ENCODE results near the gene CCT8L2. TPM values are rescaled to one million over a fixed set of nuclear protein-coding genes. Genes with fewer than 3 reads are reported as not detected.
"Not testable (repeated sequence)": the region's sequence is repeated elsewhere in the genome, so short reads cannot be mapped to it uniquely, and the experiment has no call there.

Gene CCT8L2, protein sequence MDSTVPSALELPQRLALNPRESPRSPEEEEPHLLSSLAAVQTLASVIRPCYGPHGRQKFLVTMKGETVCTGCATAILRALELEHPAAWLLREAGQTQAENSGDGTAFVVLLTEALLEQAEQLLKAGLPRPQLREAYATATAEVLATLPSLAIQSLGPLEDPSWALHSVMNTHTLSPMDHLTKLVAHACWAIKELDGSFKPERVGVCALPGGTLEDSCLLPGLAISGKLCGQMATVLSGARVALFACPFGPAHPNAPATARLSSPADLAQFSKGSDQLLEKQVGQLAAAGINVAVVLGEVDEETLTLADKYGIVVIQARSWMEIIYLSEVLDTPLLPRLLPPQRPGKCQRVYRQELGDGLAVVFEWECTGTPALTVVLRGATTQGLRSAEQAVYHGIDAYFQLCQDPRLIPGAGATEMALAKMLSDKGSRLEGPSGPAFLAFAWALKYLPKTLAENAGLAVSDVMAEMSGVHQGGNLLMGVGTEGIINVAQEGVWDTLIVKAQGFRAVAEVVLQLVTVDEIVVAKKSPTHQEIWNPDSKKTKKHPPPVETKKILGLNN
- total RNA-seq = not detected

DNA sequence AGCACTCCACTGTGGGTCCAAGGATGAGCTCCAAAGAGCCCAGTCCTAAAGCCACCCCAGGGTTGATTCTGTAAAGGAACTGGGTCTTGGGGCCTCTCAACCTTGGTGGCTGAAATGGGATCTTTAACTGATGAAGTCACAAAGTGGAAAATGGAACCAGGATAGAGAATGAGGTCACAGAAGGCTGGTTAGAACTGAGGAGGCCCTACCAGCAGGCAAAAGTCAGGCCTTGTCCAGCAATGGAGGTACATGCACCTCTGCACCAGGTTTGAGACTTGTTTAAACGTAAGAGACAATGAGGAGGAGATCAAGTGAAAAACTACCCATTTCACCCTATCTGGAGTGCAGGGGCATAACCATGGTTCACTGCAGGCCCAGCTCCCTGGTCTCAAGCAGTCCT, at the start of gene CCT8L2:
Gene CCT8L2 (minus strand): TSS at position 101 of the 400 bp plus-strand sequence. CDS start 260 bp downstream, outside the sequence.
- not testable (repeated sequence) for H3K4me1 ChIP-seq; H3K9me3 ChIP-seq; H3K36me3 ChIP-seq; H3K4me3 ChIP-seq; H3K27ac ChIP-seq; DNase-seq (ENCODE audit: low spot score in 2 of 2); H3K27me3 ChIP-seq
- 69 to 82% methylated on average over 1 of the region's 1 CpG for WGBS, 2 donors

DNA sequence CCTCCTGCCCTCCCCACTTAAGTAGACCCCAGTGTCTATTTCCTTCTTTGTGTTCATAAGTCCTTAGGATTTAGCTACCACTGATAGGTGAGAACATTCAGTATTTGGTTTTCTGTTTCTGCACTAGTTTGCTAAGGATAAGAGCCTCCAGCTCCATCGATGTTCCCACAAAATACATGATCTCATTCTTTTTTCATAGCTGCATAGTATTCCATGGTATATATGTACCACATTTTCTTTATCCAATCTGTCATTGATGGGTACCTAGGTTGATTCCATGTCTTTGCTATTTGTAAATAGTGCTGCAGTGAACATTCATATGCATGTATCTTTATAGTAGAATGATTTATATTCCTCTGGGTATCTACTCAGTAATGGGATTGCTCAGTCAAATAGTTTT, 42.8 kb upstream of the CCT8L2 start:
- H3K36me3 ChIP-seq = not testable (repeated sequence)

DNA sequence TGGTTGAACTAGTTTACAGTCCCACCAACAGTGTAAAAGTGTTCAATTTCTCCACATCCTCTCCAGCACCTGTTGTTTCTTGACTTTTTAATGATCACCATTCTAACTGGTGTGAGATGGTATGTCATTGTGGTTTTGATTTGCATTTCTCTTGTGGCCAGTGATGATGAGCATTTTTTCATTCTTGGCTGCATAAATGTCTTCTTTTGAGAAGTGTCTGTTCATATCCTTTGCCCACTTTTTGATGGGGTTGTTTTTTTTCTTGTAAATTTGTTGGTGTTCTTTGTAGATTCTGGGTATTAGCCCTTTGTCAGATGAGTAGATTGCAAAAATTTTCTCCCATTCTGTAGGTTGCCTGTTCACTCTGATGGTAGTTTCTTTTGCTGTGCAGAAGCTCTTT, 41.5 kb upstream of the CCT8L2 start:
- DNase-seq (ENCODE audit: low spot score in 2 of 2); H3K4me1 ChIP-seq; H3K4me3 ChIP-seq: not testable (repeated sequence)

More for the DNA sequence above, 42.8 kb upstream of the CCT8L2 start:
- H3K27me3 ChIP-seq; H3K27ac ChIP-seq; H3K4me1 ChIP-seq; H3K4me3 ChIP-seq; DNase-seq (ENCODE audit: low spot score in 2 of 2); H3K9me3 ChIP-seq: not testable (repeated sequence)
- WGBS, 2 donors = 67 to 84% methylated on average over 1 of the region's 1 CpG

DNA sequence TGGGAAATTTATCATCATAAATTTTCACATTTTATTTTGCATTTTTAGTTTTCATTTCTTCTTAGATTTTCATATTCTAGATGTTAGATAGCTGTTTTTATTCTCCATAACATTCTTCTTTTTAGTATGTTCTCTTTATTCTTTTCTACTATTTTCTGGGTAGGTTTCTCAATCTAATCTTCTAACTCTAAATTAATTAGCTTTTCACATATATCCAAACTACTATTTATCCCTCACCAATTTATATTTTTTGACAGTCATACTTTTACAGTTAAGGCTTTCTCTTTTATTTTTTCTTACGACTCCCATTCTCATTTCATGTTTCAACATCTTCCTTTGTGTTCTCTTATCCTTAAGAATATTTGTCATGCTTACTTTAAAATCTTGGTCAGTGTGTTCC, 35.9 kb upstream of the CCT8L2 start:
- WGBS, 2 donors = 88 to 93% methylated on average over 1 of the region's 1 CpG
- not testable (repeated sequence) for H3K4me3 ChIP-seq; H3K9me3 ChIP-seq; H3K27me3 ChIP-seq; H3K36me3 ChIP-seq; H3K27ac ChIP-seq; H3K4me1 ChIP-seq; DNase-seq (ENCODE audit: low spot score in 2 of 2)

More for the DNA sequence above, 41.5 kb upstream of the CCT8L2 start:
- not testable (repeated sequence) for H3K27ac ChIP-seq, H3K27me3 ChIP-seq, H3K36me3 ChIP-seq, H3K9me3 ChIP-seq

DNA sequence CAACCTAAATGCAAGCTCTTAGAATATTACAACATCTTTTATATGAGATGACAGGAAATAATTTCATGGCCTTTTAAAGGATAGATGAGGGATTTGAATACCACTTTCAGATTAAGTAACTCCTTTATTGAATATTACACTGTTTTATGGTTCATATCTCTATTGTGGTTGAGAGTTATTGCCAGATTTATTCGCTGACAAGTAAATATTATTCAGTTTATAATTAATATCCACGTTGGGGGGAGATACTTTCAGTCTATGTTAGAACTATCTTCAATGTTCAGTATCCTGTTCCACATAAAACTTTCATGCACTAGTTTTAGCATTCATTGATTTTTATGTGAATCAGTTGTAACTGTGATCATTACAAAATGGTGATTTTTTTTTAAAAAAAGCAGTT, 32.4 kb upstream of the CCT8L2 start:
- 57 to 62% methylated on average over 2 of the region's 2 CpGs for WGBS, 2 donors
- H3K9me3 ChIP-seq; DNase-seq (ENCODE audit: low spot score in 2 of 2); H3K4me1 ChIP-seq; H3K4me3 ChIP-seq; H3K27me3 ChIP-seq; H3K36me3 ChIP-seq; H3K27ac ChIP-seq: not testable (repeated sequence)

DNA sequence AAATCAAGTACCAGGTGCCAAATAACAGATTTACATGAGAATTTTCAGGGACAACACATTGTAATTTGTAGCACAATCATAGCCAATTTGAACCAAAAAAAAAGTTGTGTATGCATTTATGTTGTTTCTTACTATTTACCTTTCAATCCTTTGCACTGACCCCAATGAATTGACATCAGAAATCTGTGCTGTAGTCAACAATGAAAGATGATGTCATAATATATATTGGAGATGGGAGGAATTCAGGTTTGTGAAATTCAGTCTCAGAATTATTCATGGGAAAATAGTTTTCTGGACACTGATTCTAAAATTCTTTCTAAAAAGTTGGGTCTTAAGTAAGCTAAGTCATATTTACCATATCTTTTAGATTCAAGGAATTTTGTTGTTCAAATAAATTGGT, 31.0 kb upstream of the CCT8L2 start:
- not testable (repeated sequence) for H3K27ac ChIP-seq; H3K36me3 ChIP-seq; H3K4me3 ChIP-seq; H3K27me3 ChIP-seq; H3K9me3 ChIP-seq; DNase-seq (ENCODE audit: low spot score in 2 of 2); H3K4me1 ChIP-seq

DNA sequence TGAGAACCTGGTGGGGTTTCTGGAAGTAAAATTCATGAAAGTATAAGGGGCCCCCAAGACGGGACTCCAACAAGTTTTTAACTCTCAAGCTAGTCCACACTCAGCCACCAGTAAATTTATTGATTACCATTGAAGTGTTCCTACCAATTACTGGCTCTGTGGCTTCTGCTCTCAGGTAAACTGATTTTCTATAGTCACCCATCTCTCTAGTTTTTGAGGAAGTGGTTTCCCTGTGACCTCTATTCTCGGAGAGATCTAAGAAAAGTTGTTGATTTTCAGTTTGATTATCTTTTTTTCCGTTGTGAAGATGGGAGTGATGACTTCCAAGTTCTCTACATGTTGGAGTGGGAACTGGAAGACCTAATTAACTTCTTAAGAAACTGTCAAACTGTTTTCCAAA, 24.9 kb upstream of the CCT8L2 start:
- WGBS, 2 donors = 42 to 56% methylated on average over 3 of the region's 3 CpGs
- H3K27ac ChIP-seq; DNase-seq (ENCODE audit: low spot score in 2 of 2); H3K36me3 ChIP-seq; H3K4me3 ChIP-seq; H3K9me3 ChIP-seq; H3K4me1 ChIP-seq; H3K27me3 ChIP-seq: not testable (repeated sequence)

DNA sequence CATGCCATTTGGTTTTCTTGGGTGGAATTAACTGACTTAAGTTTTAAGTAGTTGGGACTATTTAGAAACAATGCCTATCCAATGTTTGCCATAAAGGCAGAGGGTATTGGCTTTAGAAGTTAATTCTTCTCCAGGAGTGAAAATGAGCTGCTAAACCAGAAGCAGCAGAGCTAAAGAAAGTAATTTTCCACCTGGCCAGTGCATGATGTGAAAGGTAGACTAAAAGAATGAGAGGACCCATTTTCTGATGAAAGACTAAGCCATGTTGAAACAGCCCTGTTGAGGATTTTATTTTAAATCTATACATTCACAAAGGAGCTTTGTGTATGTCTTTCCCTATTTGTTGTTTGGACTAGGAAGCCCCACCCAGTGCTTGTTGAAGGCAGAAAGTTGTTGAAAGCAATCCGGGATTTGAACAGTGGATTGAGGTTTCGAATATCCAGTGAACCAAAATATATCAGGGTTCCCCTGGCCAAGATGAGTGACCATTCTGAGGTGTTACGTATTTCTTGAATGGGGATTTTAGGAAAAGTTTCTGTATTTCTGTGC, 23.9 kb upstream of the CCT8L2 start:
- not testable (repeated sequence) for H3K4me1 ChIP-seq; H3K36me3 ChIP-seq; H3K4me3 ChIP-seq; H3K9me3 ChIP-seq; H3K27me3 ChIP-seq; DNase-seq (ENCODE audit: low spot score in 2 of 2); H3K27ac ChIP-seq
- WGBS, 2 donors = 86% methylated on average over 3 of the region's 3 CpGs

DNA sequence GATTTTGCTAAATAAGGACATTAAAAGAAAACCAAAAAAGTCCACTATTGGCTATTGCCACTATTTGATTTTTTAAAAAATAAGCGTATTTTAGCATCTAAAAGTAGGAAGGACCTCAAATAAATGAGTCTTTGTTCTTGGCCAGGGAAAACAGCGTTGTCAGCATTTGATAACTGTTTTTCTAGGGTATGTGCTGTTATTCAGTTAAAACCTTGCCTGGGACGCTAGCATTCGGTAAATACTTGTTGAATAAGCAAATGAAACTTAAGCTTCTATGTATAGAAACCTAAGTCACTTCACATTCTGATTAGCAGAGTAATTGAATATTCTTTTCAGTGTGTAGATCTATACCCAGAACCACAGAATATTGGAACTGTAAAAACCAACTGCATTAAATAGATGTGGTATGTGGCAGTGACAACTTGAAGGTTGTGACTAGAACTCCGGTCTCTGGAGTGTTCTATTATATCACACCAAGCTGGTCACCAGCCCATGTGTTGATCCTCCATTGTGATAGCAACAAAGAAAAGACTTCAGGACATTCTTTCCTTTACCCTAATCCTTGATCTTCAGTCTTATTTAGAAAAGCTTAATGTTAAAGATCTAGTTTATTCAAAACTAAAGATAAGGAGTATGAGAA, 23.1 kb upstream of the CCT8L2 start:
- not testable (repeated sequence) for H3K27me3 ChIP-seq

More for the DNA sequence above, 23.1 kb upstream of the CCT8L2 start:
- not testable (repeated sequence) for DNase-seq (ENCODE audit: low spot score in 2 of 2); H3K36me3 ChIP-seq; H3K9me3 ChIP-seq; H3K4me3 ChIP-seq; H3K4me1 ChIP-seq; H3K27ac ChIP-seq
- WGBS, 2 donors = 70 to 72% methylated on average over 5 of the region's 5 CpGs

All from tibial nerve (tissue), 4 donors.